Measurements from ENCODE around the gene CLIP1. TPM values are rescaled to one million over a fixed set of nuclear protein-coding genes. Genes with fewer than 3 reads are reported as not detected.
"Not testable (repeated sequence)": the region's sequence is repeated elsewhere in the genome, so short reads cannot be mapped to it uniquely, and the experiment has no call there.

CLIP1 gene
- total RNA-seq, 2 donors from 2014 or later: 53.8 to 57.5 TPM

- intact Hi-C loops (cut with DNase I, micrococcal nuclease); ATAC-seq; DNase-seq: not testable (repeated sequence)
Measured at GRCh38 chr12:122367632-122368031, 54.8 kb downstream of the CLIP1 start.

GRCh38 chr12:122366685-122367475, 55.6 kb downstream of the CLIP1 start:
- intact Hi-C loops (cut with DNase I, micrococcal nuclease): no loop called here
- no peak for ATAC-seq
- peak in 1 of 2 donors; percentile 47 for DNase-seq

GRCh38 chr12:122365226-122365625, 57.2 kb downstream of the CLIP1 start:
- not testable (repeated sequence) for ATAC-seq, DNase-seq

GRCh38 chr12:122363782-122364181, 58.7 kb downstream of the CLIP1 start:
- DNase-seq (peak in 1 of 2 donors; percentile 34), ATAC-seq (no peak)
- intact Hi-C loops (cut with DNase I, micrococcal nuclease): no loop called here

More at GRCh38 chr12:122365226-122365625, 57.2 kb downstream of the CLIP1 start:
- intact Hi-C loops (cut with DNase I, micrococcal nuclease): not testable (repeated sequence)

GRCh38 chr12:122362755-122363154, 59.7 kb downstream of the CLIP1 start:
- intact Hi-C loops (cut with DNase I, micrococcal nuclease): no loop called here
- DNase-seq: no peak
- ATAC-seq: no peak

GRCh38 chr12:122358403-122358802, 64.1 kb downstream of the CLIP1 start:
- DNase-seq; intact Hi-C loops (cut with DNase I, micrococcal nuclease): not testable (repeated sequence)

GRCh38 chr12:122357536-122357935, 64.9 kb downstream of the CLIP1 start:
- DNase-seq; ATAC-seq; intact Hi-C loops (cut with DNase I, micrococcal nuclease): not testable (repeated sequence)

More at GRCh38 chr12:122358403-122358802, 64.1 kb downstream of the CLIP1 start:
- ATAC-seq: not testable (repeated sequence)

GRCh38 chr12:122356991-122357390, 65.5 kb downstream of the CLIP1 start:
- ATAC-seq; intact Hi-C loops (cut with DNase I, micrococcal nuclease); DNase-seq: not testable (repeated sequence)

- DNase-seq (peak in 1 of 2 donors; percentile 45), ATAC-seq (peak; percentile 81)
- intact Hi-C loops (cut with DNase I, micrococcal nuclease): no loop called here
Measured at GRCh38 chr12:122356192-122356635, 66.3 kb downstream of the CLIP1 start.

- DNase-seq: no peak
- intact Hi-C loops (cut with DNase I, micrococcal nuclease): no loop called here
- no peak for ATAC-seq
Measured at GRCh38 chr12:122355706-122356105, 66.8 kb downstream of the CLIP1 start.

GRCh38 chr12:122354958-122355641, 67.4 kb downstream of the CLIP1 start:
- ATAC-seq: no peak
- intact Hi-C loops (cut with DNase I, micrococcal nuclease): no loop called here
- DNase-seq: no peak

GRCh38 chr12:122352394-122352793, 70.1 kb downstream of the CLIP1 start:
- ATAC-seq (no peak), DNase-seq (no peak)

GRCh38 chr12:122350141-122350848, 72.2 kb downstream of the CLIP1 start:
- ATAC-seq (peak; percentile 59), DNase-seq (no peak)
- intact Hi-C loops (cut with DNase I, micrococcal nuclease): no loop called here

More at GRCh38 chr12:122352394-122352793, 70.1 kb downstream of the CLIP1 start:
- intact Hi-C loops (cut with DNase I, micrococcal nuclease): no loop called here

- no peak for DNase-seq
- intact Hi-C loops (cut with DNase I, micrococcal nuclease): no loop called here
- peak; percentile 90 for ATAC-seq
Measured at GRCh38 chr12:122349078-122349477, 73.4 kb downstream of the CLIP1 start.

GRCh38 chr12:122348505-122348904, 74.0 kb downstream of the CLIP1 start:
- no peak for DNase-seq
- intact Hi-C loops (cut with DNase I, micrococcal nuclease): no loop called here

GRCh38 chr12:122346054-122346453, 76.4 kb downstream of the CLIP1 start:
- no peak for ATAC-seq
- intact Hi-C loops (cut with DNase I, micrococcal nuclease): no loop called here
- no peak for DNase-seq

More at GRCh38 chr12:122348505-122348904, 74.0 kb downstream of the CLIP1 start:
- peak; percentile 25 for ATAC-seq

GRCh38 chr12:122345042-122345441, 77.4 kb downstream of the CLIP1 start:
- no peak for ATAC-seq
- DNase-seq: no peak
- intact Hi-C loops (cut with DNase I, micrococcal nuclease): no loop called here

- peak; percentile 40 for ATAC-seq
- intact Hi-C loops (cut with DNase I, micrococcal nuclease): no loop called here
- DNase-seq: peak in 1 of 2 donors; percentile 46
Measured at GRCh38 chr12:122336015-122336946, 86.2 kb downstream of the CLIP1 start.

All from left colon (tissue), 2 donors.